Stimulated activated CD8-positive, alpha-beta memory T cell treated with anti-CD3 and anti-CD28 coated beads, Interleukin-12 subunit alpha, Interleukin-12 subunit beta, amount 100 ng/mL, for 24 hours (primary cell): ENCODE measurements around the gene MGAT1.
A peak's percentile ranks its signal among the peaks of the same experiment; 100 is the strongest.
"Not testable (repeated sequence)": the region's sequence is repeated elsewhere in the genome, so short reads cannot be mapped to it uniquely, and the experiment has no call there.

Experiments used
- DNase-seq: peaks from one replicate; pipeline ENCODE4 v3.0.0-alpha.2; 2020; ENCODE audit errors: extremely low read depth

MGAT1 gene

DNA sequence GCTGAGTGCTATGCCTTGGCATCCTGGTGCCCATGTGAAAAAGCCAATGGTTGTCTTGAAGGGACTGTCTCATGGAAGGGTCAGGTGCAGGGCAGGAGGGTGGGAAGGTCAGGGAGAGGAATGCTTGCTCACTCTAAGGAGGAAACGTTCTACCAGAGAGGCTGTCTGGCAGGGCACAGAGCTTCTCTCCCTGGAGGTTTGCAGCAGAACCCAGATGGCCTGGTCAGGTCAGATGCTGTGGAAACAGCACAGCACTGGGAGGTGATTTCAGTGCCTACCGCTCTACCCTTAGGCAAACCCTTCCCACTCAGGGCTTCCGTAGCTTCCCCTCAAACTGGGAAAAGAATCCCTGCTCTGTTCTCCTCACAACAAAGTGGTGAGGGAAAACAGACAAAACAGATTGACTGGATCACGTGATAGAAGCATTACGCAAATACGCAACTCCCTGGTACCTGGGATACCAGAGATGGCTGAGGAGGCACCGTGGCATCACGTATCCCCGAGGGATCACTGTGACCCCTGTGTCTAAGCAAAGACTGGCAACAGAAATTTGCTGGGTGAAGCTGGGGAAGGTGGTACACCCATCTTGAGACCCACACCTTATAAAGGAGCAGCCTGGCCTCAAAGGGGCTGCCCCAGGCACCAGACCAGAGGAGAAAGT, 3.9 kb upstream of the MGAT1 start:
- no peak for DNase-seq

DNA sequence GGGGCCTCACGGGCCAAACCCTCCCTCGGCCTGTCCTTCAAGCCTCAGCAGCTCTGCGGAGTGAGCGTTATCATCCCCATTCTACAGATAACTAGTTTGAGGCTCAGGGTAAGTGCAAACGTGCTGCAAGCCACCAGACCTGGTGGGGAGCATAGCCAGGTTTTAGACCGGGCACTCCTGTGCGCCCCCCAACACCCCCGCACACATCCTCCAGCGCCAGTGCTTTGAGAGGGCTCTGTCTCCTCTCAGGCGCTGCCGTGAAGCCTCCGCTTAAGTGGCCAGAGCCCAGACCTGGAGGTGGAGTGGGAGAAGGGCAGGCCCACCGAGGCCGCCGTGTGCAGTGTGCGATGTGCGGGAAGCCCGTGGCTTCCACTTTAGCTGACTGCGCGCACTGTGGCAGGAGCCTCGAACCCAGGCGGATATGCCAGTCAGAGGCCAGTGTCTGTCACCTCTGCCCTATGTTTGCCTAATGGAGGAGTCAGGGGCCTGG, 1.6 kb upstream of the MGAT1 start:
- DNase-seq = no peak

DNA sequence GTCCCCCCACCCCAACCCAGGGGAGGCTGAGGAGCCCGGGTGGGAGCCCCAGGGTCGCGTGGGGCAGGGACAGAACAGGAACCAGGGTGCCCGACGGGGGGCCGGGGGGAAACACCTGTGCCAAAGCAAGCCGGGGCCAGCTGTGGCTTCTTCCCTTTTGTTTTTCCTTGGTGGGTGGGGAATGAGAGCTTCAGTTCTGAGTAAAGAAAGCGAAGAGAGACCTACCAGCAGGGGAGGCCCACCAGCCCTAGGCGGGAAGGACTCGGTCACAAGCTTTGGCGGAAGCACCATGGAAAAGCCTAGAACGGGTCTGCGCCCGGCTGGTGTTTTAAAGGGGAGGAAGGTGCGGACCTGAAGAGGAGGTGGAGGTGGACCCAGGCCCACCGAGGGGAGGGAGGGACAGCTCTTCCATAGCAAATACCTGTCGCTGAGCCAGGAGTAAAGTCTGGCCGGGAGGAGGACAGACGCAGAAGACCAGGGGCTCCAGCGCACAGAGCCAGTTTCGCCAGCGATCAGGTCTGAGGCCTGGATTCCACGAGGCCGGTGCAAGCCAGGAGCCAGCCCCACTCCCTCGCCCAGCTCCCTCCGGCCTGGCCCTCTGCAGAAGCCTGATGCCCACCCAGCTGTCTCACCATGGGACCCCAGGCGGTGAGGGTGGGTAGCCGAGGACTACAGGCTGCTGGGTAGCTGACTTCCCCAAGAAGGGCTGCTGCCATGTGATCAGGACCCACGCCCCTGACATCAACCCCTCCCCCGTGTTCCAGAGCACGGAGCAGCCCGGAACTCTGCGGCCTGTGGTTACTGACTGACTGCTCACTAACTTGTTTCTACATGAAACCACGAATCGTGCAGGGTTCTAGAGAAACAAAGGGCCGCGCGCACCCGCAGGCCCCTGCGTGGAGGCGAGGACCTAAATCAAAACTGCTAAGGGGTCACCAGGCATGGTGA, 849 bp upstream of the MGAT1 start:
- DNase-seq = peak; percentile 74

DNA sequence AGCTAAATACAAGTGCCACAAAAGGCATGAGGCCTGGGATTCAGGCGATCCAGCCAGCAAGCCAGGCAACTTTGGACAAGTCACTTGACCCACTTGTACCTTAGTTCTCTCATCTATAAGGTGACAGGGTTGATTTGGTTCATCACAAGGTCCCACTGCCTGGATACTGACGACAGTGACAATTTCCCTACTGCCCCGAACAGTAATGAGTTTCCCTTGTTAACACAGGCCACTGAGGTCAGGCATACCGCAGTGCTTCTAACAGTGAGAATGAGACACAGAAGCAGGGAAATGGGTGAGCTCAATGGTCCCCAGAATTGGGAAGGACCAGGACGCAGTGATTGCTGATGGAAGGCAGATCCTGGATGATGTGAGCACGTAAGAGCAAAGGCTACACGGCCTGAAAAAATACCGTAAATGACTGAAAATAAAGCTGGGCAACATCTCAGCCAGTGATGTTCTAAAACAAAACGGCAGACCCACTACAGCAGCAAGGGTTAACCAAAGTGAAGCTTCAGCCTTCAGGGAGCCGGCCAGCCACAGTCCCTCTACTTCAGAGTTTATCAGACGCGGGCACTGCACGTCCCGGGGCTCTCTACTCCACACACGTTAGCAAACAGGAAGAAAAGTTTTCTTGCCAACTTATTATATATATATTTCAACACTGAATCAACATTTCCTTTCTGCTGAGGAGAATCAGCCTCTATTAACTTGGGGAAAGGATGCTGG, 846 bp downstream of the MGAT1 start:
- DNase-seq = no peak

DNA sequence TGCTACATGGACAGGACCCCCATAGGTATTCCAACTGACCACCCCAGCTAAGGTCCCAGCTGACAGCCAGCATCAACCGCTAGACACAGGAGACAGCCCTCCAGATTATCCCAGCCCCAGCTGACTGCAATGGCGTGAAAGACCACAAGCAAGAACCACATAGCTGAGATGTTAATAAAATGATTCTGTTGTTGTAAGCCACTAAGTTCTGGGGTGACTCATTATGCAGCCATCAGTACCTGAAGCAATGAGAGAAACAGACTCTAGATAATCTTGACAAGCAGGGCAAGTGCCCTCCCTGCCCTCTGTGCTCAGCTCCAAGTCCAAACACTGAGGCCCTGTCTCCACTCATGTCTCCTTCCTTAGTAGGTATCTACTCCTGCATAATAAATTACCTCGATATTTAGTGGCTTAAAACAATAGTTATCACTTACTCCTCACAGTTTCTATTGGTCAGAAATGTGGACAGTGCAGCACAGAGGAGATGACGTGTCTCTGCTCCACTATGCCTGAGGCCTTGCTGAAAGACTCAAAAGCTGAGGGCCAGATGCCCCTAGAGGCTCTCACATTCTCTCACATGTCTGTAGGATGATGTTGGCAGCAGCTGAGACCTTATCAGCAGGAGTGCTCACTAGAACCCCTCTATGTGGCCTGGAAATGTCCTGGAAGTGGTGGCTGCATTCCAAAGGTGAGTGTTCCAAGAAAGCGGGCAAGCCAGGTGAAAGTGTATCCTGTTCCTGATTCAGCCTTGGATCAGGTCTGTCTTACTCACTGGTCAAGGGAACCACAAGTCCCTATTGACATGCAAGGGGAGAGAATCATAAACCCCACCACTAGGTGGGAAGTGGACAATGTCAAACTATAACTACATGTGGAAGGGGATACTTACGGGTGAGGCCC, 2.5 kb downstream of the MGAT1 start:
- DNase-seq = no peak

DNA sequence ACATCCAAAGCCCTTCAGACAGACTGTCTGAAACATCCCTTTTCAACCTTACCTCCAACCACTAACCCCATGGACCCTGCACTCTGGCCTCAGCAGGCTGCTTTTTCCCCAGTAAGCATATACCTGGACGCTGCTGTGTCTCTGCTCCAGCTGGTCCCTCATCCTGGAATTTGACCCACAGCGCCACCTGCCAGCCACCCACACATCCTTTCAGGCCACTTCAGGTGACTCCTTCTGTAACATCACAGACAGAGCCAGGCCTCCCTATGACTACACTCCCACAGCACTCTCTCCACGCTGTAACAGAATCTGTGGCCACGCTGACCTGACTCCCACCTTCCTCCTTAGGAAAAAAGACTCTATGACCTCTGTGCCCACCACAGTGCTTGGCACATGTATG, 3.4 kb downstream of the MGAT1 start:
- DNase-seq = no peak

DNA sequence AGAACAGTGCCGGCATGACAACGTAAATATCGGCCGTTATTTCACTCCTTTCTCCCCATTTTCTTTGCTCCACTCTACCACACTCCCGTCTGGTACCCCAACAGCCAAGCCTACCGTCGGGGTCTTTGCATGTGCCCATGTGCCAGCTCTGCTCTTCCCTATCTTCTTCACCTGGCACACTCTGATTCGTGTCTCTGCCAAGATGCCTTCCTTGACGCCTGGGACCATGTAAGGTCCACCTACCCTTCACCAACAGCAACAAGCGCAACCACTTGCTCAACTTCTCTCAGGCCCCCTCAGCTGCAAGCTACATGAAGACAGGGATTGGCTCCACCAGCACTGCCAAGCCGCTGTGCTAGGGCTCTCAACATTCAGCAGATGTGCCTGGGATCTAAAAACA, 4.4 kb downstream of the MGAT1 start:
- DNase-seq = no peak

DNA sequence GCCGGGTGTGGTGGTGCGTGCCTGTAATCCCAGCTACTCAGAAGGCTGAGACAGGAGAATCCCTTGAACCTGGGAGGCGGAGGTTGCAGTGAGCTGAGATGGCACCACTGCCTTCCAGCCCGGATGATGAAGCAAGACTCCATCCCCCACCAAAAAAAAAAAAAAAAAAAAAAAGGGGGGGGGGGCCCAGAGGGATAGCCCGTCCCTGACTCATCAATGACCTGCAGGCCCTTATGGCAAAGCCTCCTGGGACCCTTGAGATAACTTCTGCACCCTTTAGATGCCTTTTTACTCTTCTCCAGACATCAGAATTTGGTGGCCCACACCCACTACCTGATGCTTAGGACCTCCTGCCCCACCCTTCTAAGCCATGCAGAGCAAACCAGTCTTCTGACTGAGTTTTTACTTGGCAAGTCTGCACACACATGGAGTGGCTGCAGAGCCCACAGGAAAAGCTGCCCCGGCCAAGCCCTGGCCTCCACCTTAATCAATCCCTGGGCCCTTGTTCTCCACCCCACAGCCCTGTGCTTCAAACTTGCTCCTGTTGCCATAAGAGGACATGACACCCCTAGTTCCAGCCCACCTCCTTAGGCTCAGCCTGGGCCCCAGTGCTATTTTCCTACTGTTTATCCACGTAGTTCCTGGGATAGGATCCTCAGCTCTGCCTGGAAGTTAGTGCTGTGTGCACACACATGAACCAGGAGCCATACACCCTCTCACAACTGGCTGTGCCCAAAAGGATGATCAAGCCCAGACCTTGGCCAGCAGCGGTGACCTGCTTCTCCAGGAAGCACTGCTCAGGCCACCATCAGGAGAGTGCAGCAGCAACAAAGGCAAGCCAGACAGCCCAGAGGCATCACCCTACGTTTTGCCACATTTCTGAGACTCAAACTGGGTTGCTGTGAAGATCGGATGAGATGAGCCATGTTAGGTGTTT, 5.1 kb downstream of the MGAT1 start:
- DNase-seq = no peak

DNA sequence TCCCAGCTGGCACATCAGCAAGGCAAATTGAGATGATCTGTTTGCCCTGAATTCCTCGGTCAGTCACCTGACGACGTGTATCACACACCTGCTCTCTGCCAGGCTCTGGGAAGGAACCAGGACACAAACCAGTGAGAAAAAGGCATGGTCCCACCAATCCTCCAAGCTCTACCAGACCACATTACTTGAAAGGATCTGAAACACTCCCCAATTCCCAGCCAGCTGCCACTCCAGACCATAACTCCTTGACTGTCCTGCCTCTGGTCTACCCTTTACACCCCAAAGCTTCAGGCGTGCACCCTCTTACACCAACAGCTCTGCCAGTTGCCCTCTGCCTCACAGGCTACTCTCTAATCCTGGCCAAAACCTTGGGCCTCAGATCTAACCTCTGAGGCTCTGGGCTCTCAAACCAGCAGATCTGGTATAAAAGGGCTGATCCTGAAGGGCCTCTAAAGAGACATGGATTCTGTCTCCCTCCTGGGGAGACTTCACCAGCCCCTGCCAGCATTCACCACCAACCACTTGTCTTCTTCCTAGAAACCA, 6.8 kb downstream of the MGAT1 start:
- DNase-seq = no peak

DNA sequence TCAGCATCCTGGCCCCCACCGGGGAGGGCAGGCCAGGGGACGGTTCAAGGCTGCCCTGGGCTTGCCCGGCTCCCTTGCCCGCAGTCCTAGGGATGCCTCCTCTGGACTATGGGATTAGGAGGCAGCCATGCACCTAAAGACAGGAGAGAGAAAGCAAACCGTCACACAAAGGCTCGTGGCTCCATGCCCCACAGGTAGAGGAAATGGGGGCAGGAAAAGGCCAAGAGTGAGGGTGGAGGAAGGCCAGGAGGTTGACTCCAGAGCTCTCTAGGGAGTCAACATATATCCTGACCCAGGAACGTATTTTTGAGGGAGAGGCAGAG, 9.7 kb downstream of the MGAT1 start:
- no peak for DNase-seq

DNA sequence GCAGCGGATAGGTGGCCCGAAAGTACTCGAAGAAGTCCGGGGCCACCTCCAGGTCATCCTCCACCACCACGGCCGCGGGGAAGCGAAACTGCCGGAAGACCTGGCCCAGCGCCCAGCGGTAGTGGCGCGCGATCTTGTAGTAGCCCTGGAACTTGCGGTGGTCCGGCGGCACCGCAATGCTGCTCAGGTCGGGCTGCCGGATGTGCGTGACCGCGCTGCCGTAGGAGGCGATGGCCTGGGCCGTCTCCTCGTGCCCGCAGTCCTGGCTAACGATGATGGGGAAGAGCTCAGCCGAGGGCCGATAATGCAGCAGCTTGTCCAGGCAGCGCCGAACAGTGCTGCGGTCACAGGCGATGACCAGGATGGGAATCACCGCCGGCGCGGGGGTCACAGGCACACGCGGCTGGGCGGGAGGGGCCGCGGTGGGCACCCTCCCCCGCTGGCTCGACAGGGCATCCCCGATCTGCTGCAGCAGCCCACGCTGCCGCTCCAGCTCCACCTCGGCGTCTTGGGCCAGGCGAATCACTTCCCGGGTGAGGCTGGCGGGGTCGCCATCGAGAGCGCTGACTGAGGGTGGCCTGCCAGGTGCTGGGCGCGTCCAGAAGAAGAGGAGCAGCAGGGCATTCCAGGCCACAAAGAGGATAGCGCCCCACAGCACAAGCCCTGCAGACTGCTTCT, 10.2 kb downstream of the MGAT1 start:
- DNase-seq = no peak

DNA sequence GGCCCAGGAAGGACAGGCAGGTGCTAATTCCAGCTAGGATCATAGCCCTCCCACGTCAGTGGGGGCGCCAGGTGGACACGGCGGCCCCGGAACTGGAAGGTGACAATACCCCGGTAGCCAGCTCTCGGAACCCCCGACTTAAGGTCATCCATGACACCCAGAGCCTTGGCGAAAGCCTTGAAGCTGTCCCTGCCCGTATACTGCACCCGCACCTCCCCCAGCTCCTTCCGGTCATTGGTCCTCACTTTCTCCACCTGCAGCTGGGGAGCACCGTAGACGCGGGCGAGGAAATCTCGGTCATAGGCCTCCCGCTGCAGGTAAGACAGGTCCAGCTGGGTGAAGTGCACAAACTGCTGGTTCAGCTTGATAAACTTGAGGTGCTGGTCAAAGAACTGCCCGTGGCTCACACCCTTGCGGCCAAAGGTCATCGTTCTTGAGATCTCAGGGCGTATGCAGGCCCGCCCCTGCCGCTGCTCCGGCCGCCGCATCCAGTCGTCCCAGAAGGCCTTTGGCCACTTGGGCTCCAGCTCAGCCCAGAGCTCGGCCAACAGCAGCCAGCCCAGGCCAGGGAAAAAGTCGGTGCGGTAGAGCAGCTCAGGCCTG, 10.9 kb downstream of the MGAT1 start:
- DNase-seq = no peak

DNA sequence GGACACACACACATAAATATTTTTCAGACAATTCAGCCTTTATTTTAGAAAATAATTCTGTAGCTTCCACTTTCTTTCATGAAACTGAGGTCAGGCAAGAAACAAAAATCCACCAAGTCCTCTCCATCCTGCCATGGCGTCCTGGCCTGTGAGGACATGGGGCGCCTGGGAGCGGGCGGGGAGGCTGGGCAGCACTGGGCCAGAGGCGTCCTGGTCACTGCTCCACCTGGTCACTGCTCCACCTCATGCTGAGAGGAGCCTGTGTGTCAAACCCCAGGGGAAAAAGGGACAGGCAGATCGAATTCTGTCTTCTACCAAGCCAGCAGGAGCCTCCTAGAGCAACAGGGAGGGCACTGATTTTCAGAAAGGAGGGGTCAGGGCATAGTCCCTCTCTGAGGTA, 12.1 kb downstream of the MGAT1 start:
- no peak for DNase-seq

DNA sequence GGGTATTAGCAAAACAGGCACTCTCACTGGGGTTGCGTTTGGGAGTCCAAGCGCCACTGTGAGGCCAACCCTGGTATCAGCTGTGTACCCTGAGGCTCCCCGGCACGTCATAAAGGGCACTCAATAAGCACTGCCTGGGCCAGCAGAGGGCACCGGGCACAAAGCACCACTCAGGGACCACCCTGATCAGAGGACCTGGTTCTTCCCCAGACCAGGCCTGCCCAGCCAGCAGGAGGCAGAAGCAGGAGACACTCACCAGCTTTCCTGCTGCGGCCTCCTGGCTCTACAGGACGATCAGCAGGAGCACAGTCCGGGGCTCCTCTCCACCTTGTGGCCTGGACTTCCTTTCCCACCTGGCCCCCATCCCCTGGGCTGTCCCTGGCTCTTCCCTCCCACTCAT, 12.6 kb downstream of the MGAT1 start:
- no peak for DNase-seq

DNA sequence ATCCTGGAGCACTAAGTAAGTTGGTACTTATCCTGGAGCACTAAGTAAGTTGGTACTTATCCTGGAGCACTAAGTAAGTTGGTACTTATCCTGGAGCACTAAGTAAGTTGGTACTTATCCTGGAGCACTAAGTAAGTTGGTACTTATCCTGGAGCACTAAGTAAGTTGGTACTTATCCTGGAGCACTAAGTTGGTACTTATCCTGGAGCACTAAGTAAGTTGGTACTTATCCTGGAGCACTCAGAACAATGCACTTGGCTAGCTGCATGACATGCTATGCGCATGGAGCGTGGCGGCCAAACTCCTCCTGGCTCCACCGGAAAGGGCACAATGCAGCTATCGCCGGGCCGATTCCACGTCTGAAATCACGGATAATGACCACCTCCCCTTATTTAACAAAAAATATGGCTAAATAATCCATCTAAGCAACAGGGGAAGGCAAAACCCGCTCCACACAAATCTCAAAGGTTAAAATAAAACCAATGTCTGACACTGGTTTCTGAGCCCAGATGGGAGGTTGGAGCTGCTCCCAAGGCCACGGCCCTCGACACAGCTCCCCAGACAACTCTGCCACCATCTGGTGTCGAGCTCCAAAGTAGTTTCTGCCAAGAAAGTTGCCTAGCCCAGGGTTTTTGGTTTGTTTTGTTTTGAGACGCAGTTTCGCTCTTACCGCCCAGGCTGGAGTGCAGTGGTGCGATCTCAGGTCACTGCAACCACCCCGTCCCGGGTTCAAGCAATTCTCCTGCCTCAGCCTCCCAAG, 13.8 kb downstream of the MGAT1 start:
- not testable (repeated sequence) for DNase-seq

DNA sequence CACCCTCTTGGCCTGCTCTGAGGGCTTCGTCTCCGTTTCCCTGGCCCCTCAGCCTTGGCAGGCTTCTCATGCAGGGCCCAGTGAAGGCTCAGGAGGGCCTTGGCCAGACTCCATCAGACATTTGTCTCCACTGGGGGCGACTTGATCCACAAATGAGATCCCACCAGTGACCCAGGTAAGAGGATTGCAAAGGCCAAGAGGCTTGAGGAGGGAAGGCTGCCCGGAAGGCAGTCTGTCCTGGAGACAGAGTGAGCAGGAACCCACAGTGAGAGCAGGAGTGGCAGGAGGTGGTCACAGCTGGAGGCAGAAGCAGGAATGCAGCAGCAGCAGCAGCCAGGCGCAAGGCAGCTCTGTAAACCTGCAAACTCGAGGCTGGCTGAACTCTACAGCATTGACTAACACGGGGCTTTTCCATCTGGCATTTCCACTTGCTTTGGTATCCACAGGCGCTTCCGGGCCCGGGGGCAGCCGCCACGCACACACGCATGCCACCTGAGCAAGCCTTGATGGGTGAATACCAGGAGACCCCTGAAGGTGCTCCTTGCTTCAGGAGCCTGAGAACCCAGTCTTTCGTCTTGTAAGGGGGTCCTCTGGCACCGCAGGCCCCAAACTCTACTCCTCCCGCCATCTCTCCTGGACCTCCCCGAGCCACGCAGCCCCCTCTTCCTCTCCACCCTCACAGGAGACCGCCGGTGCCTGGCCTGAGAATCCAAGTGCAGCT, 14.7 kb downstream of the MGAT1 start:
- no peak for DNase-seq

DNA sequence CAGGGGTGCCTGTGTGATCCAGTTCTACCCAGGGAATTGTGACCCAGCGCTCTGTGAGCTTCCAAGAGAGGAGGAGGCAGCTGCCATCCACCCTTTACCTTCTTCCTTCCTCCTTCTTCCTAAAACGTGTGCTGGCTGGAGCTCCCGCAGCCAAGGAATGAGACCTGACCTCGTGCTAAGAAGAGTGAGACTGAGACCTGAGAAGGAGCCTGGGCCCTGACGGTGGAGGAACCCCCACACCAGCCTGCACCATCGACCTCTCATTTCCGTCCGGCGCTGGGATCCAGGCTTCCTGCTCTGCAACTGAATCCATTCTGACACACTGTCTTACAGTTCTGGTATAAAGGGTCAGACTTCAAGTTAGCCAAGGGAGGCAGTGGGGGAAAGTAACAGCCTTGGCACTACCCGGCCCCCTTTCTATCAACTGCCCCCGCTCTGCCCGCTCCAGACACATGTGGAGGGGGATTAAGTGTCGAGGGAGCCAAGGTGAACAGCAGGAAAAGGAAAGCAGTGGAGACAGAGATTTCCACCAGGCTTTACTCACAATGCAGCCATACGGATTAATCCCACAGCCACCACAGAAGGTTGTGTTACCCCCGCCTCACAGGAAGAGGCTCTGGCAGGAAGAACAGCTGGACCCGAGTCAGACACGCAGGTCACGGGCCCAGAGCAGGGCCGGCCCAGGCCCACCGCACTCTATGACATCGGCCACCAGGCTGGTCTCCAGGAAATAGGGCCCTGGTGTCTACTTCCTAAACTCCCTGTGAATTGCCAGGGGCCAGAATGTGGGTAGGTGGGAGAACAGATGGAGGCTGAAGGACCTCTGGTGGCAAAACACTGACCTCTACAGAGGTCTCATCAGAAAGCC, 15.8 kb downstream of the MGAT1 start:
- no peak for DNase-seq
